NCI-H526 treated with DMSO at 0.1 percent for 48 hours (cell line): Measurements from ENCODE around the gene F10.
"Not testable (repeated sequence)": the region's sequence is repeated elsewhere in the genome, so short reads cannot be mapped to it uniquely, and the experiment has no call there.

Experiments
- DNase-seq: peaks from one replicate; lab custom pipeline; 2025; lab: John Stamatoyannopoulos, UW

The F10 gene

DNA sequence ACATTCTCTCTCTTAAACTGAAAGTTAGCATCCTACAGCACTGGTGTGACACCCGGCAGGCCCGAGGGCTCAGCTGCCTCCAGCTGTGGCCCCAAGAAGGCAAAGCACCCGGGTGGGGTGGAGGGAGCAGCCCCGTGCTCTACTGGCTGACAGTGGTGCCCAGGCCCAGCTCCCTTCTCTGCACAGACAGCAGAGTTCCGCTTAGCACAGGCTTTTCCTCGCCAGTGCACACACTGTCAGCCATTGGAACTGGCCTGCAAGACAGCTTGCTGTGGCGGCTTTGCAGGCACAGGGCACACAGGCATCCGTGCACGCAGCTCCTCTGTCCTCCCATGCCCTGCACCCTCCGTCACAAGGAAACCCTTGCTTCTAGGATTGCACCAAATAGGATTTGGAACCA, 20.3 kb upstream of the F10 start:
- not testable (repeated sequence) for DNase-seq

DNA sequence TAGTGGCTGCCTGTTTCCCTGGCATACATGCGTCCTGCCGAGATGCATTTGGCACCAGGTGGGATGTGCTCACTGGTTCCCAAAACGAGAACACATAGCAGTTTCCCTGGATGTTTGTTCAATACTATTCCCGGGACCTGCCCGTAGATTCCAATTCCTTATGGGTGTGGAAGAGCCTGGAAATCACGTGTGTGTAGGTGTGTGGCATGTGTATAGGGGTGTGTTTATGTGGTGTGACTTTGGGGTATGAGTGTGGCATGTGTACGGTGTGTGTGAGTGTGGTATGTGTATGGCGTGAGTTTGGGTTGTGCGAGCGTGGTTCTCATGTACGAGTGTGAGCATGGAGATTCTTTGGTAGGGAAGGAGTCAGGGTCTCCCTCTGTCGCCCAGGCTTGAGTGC, 19.9 kb upstream of the F10 start:
- DNase-seq, result no peak

DNA sequence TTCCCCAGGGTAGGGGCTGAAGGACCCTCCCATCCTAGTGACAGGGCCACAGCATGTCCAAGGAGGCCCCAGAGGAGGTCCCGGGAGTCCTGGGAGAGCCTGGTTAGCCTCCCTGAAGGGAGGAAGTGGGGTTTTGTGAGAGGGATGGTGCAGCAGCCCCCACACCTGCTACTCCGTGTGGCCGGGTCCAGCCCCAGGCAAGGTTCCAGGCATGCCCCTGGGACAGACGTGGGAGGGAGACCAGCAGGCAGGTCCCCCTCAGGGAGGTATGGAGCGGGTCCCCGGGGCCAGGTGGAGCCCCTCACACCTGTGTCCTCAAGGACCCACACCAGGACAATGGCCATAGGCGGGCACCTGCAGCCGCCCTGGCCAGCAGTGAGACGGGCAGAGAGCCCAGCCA, 19.0 kb upstream of the F10 start:
- DNase-seq, result no peak

DNA sequence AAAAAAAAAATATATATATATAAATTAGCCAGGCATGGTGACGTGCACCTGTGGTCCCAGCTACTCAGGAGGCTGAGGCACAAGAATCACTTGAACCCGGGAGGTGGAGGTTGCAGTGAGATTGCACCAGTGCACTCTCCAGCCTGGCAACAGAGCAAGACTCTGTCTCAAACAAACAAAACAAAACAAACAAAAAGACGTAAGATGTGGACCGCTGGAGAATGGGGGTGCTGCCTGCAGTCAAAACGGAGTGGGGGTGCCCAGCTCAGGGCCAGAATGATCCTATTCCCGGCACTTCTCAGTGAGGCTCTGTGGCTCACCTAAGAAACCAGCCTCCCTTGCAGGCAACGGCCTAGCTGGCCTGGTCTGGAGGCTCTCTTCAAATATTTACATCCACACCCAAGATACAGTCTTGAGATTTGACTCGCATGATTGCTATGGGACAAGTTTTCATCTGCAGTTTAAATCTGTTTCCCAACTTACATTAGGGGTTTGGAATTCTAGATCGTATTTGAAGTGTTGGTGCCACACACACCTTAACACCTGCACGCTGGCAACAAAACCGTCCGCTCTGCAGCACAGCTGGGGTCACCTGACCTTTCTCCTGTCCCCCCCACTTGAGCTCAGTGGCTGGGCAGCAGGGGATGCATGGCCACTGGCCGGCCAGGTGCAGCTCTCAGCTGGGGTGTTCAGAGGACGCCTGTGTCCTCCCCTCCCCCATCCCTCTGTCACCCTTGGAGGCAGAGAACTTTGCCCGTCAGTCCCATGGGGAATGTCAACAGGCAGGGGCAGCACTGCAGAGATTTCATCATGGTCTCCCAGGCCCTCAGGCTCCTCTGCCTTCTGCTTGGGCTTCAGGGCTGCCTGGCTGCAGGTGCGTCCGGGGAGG, 17.3 kb upstream of the F10 start, which contains the start of gene F7:
Gene F7, plus strand, starts transcription at position 760 of the 889 bp plus-strand sequence. Its CDS starts 51 bp downstream, at position 811.
- peak; percentile 51 for DNase-seq

DNA sequence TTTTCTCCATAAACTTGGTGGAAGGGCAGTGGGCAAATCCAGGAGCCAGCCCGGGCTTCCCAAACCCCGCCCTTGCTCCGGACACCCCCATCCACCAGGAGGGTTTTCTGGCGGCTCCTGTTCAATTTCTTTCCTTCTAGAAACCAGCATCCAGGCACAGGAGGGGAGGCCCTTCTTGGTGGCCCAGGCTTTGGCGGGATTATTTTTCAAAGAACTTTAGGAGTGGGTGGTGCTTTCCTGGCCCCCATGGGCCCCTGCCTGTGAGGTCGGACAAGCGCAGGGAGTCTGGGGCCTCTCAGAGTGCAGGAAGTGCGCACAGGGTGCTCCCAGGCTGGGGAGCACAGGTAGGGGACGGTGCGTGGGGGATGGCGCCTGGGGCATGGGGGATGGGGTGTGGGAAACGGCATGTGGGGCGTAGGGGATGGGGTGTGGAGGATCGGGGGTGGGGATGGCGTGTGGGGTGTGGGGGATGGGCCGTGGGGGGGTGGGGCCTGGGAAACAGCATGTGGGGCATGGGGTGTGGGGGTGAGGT, 16.6 kb upstream of the F10 start:
- no peak for DNase-seq

DNA sequence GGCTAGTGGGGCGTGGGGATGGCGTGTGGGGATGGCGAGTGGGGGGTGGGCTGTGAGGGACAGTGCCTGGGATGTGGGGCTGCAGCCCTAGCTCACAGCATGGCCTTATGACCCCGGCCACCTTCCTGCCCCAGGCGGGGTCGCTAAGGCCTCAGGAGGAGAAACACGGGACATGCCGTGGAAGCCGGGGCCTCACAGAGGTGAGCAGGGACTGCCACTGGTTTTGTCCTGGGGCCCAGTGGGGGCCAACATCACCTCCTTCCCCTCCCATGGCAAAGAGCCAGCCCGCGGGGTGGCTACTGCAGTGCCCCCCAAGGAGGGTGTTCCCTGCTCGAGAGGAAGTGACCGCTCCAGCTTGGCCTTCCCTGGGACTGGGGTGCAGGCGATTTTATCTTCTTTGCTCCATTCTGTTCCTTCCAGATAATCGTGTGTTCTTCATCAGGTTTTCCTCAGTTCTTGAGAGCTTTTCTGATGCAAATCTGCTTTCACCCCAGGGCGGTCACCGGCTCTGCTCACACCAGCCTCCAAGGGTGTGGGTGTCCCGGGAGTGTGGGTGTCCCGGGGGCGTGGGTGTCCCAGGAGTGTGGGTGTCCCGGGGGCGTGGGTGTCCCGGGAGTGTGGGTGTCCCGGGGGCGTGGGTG, 15.8 kb upstream of the F10 start:
- DNase-seq, result no peak

DNA sequence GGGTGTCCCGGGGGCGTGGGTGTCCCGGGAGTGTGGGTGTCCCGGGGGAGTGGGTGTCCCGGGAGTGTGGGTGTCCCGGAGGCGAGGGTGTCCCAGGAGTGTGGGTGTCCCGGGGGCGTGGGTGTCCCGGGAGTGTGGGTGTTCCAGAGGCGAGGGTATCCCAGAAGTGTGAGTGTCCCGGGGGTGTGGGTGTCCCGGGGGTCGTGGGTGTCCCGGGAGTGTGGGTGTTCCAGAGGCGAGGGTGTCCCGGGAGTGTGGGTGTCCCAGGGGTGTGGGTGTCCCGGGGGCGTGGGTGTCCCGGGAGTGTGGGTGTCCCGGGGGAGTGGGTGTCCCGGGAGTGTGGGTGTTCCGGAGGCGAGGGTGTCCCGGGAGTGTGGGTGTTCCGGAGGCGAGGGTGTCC, 14.1 kb upstream of the F10 start:
- not testable (repeated sequence) for DNase-seq

DNA sequence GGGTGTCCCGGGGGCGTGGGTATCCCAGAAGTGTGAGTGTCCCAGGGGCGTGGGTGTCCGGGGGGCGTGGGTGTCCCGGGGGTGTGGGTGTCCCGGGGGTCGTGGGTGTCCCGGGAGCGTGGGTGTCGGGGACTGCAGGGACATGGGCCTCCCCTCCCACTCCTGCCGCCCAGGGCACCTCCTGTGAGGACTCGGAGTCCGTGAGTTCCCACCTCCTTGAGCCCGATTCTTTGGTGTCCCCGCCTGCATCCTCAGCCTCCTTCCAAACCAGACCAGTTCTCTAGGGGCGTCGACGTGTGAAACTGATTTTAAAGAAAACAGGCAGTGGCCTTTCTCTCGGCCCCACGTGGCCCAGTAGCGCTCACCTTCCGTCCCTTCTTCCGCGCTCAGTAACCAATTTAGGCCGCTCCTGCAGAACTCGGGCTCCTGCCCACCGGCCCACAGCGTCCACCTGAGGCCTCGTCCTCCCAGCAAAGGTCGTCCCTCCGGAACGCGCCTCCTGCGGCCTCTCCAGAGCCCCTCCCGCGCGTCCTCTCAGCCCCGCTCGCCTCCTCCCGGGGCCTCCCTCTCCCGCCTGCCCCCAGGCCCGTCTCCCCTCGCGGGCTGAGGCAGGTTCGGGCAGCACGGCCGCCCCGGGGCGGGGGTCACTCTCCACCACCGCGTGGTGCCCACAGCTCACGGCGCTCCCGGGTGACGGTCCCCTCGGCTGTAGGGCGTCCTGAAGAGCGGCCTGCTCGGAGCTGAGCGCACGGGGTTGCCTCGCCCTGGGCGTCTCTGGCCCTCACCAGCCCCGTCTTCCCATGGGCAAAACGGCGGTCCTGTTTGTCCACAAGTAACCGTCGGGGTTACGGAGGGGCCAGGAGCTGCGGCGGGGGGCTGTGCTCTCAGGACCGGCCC, 13.2 kb upstream of the F10 start:
- no peak for DNase-seq

DNA sequence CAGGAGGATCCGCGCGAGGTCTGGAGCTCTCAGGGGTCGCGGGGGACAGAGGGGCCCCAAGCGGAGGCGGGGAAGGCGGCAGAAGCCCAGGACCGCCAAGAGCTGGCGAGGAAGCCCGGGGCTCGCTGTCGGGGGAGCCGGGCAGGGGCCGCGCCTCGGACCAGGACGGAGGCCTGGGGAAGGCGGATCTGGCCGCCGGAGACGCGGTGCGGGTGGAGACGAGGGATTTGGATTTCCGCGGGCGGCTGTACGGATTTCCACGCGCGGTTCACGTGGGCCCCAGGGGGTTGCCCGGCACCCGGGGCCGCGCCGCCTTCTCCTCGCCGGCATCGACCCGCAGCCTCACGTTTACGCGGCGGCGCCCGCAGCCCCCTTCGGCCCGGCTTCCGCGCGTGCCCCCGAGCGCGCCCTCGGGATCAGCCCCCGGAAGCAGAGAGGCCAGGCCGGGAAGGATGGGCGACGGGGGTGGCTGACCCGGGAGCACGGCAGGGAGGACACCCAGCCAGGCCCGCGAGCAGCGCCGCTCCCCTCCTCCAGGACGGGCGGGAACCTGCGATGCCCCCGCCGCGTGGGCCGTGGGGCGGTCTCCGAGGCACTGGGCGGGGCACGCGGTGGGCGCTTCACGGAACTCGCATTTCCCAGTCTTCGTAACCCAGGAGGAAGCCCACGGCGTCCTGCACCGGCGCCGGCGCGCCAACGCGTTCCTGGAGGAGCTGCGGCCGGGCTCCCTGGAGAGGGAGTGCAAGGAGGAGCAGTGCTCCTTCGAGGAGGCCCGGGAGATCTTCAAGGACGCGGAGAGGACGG, 12.3 kb upstream of the F10 start:
- DNase-seq, result no peak

DNA sequence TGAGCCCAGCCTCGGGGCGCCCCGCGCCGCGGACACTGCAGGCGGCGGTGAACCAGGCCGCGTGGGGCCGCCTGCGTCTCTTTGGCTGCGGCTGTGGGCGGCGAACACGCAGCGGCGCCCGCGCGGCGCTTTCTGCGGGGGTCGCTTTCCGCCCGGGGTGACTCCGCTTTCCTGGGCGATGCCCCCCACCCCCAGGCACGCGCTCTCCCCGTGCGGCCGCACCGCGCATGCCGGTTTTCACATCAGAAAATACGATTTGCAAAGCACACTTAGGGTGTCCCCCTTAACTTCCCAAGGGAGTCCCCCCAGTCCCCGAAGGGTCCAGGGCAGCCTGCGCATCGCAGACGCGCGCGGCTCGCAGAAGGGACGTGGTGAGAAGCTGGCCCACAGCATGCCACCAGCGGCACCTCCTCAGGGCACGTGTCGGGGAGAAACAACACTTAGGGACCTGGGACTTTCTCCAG, 11.7 kb upstream of the F10 start:
- DNase-seq, result no peak

DNA sequence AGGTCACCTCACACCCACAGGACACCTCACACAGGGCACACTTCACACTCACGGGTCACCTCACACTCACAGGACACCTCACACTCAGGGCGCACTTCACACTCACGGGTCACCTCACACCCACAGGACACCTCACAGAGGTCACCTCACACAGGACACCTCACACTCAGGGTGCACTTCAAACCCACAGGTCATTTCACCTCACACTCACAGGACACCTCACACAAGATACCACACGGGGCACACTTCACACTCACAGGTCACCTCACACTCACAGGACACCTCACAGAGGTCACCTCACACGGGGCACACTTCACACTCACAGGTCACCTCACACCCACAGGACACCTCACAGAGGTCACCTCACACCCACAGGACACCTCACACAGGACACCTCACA, 10.8 kb upstream of the F10 start:
- not testable (repeated sequence) for DNase-seq

DNA sequence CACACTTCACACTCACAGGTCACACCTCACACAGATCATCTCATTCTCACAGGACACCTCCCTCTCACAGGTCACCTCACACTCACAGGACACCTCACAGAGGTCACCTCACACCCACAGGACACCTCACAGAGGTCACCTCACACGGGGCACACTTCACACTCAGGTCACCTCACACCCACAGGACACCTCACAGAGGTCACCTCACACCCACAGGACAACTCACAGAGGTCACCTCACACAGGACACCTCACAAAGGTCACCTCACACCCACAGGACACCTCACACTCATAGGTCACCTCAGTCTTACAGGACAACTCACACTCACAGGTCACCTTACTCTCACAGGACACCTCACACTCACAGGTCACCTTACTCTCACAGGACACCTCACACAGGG, 10.1 kb upstream of the F10 start:
- DNase-seq, result not testable (repeated sequence)

DNA sequence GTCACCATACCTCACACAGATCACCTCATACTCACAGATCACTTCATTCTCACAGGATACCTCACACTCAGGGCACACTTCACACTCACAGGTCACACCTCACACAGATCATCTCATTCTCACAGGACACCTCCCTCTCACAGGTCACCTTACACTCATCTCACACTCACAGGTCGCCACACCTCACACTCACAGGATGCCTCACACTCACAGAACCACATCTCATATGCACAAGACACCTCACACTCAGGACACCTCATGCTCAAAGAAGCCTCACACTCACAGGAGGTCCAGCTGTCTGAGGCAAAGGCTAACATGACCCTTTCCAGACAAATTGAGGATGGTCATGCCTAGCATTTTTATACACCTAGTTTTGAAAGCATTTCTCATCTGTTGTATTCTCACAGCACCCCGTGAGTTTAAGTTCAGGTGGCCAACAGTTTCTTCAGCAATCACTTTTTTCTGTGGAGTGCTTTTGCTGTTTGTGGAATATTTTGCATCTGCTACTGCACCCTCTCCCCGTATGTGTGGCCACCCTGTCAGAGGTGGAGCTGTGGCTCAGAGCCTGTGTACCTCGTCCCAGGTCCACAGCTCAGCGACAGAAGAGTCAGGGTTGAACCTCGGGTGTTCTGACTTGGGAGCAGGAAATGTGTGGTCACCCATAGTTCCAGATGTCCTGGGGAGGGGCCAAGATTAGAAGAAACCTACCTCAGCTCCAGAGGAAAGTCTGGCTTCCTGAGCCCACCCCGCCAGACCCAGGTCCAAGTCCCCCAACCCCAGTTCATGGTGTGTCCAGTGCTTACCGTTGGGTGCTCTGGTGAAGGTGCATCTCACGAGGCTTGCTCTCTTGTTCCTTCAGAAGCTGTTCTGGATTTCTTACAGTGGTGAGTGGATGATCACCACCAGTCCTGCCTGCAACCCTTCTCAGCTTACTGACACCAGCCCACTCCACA, 9.4 kb upstream of the F10 start:
- no peak for DNase-seq

DNA sequence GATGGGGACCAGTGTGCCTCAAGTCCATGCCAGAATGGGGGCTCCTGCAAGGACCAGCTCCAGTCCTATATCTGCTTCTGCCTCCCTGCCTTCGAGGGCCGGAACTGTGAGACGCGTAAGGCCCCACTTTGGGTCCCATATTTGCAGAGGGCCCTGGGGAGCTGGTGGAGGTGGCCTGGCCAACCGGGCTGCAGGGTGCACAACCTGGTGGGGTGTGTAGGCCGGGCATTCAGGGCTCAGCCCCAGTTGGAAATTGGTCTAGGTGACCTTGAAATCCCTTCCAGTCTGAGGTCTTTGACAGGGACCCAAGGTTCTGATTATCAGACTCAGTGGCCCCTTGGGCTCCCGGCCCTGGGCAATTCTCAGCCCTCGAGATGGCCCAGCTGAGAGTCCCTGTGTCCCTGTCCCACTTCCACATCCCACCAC, 8.7 kb upstream of the F10 start:
- DNase-seq, result no peak

DNA sequence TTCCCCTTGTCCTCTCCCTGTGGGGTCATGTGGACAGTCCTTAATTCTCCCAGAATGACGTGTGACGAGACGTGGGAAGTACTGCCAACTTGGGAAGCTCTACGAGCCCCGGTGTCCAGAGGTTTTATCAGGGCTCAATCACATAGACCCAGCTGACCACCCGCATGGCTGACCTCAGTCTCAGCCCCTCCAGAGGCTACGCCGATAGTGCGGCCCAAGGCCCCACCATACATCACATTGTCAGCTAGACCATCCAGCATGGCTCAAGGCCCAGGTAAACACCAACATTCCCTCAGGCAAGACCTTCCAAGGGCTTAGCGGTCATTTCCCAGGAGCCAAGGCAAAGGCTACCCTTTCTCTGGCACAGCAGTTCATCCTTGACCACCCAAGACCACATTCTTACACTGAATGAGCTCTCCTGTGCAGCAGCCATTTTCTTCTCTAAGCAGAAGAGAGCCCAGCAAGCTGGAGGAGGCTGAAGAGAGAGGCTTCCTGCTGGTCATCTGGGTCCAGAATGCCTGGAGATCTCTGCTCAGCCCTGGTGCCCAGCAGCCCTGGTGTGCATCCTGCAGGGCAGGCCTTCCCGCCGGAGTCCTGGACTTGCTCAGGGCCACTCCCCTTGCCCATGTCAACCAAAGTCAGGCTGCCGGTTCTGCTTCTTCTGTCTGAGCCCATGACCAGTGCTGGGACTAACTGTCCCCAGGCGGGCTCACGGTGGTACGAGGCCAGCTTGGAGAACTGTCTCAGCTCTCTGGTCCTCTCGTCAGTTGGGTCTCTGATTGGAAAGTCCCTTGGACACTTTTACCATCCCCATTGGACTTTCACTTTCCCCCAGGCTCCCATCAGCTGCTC, 7.9 kb upstream of the F10 start:
- no peak for DNase-seq

DNA sequence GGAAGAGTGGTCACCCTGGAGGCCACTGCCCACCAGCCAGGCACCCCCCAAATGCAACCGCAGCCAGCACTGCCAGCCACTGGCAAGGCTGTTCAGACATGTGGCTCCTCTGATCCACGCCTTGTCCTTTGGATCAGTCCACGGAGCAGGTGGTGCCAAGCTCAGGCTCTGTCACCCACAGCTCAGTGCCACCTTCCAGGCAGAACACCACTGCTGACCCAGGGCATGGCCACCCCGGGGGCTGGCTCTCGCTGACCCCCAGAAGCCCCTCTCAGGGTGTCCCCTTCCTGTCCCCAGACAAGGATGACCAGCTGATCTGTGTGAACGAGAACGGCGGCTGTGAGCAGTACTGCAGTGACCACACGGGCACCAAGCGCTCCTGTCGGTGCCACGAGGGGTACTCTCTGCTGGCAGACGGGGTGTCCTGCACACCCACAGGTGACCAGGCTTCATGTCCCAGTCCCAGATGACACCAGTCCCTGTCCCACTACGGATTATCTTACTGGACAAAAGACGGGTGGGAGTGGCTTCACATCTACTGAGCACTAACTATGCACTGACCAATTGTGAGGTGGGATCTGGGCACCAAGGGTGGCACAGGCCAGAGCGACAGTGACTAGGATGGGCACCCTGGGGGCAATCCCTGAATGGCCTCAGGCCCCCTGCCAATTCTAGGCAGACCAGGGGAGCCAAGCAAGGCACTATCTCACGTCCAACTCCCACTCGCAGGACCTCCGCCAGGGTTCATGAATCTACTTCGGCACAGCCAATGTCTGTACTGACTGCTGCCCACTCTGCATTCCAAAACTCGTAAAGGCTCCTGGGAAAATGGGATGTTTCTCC, 7.0 kb upstream of the F10 start:
- DNase-seq, result no peak

DNA sequence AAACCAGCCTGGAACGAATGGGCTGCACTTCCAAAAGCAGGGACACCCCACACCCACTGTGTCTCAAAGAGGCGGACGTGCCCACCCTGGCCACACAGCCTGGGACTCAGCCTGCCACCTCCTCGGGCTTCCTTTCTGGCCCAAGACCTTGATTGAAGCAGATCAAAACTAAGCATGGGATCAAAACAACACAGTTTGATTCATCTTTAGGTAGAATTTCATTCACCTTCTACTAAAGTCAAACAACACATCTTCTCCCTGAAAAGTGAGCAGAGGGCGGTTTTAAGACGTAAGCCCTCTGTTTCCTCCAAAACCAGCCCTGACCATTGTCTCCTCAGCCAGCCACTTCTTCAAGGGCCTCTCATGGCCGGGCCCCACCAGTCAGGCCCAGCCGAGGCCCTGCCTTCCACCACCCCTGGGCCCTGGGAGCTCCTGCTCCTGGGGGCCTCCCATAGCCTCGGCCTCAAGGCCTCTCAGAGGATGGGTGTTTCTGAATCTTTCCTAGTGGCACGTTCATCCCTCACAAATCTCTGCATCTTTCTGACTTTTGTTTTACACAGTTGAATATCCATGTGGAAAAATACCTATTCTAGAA, 6.3 kb upstream of the F10 start:
- DNase-seq, result no peak

DNA sequence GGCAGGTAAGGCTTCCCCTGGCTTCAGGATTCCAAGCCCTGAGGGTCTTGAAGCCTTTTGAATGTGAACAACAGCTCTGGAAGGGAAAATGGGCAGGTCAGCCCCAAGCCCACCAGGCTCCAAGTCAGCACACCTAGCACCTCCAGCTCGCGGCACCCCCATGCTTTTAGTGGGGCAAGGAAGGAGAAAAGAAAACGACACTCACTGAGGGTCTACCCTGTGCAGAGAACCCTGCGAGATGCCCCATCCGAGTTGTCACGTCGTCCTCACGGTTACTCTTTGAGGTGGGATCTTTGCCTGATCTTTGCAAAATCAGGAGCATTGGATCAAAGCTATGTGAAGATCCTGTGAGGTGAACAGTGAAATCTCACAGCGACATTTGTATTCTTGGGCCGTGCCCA, 5.7 kb upstream of the F10 start:
- DNase-seq, result no peak
